CD4-positive, alpha-beta T cell treated with Interleukin-17A for 4 hours (primary cell): ENCODE measurements around the gene MED13.
"Not testable (repeated sequence)": the region's sequence is repeated elsewhere in the genome, so short reads cannot be mapped to it uniquely, and the experiment has no call there.

Source experiments
- DNase-seq: peaks from one replicate; pipeline ENCODE4 v3.0.0-alpha.2; 2020; ENCODE audit warnings: mixed read lengths

The MED13 gene

DNA sequence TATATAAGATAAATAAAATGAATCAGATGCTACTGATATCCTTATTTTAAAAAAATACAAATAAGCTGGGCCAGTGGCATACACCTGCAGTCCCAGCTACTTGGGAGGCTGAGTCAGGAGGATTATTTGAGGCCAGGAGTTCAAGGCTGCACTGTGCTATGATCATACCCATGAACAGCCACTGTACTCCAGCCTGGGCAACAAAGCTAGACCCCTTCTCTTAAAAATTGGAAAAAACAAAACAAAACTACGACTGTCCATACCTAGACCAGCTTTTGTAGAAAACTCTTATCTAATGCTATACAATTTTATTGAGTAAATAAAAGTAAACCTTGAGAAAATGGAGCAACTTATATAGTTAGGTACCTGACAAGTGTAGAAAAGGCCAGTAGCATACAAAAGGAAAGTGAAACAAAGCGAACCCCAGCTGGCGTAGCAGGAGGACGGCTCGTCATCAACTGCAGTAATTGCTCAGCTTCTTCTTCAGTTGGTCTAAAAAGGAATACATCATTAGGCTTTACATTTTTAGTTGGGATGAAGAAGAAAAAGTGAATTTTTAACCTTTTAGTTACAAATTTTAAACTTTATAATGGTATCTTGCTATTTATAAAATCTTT is 160.9 kb downstream of the MED13 start:
- DNase-seq = peak; percentile 44

DNA sequence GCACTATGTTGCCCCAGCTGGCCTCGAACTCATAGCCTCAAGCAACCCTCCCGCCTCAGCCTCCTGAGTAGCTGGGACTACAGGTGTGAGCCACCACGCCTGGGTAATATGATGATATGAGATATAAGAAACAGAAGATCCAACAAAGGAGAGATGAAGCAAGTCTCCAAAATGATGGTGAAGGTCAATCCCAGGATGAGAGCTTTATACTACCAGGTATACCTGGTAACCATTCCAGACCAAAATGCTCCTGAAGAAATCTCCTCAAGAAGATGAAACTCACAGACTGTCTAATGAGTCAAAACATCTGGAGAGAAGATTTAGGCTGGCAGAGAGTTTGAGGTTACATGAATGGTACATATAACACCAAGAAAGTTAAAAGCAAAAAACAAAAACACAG is 161.8 kb downstream of the MED13 start:
- no peak for DNase-seq

GRCh38 chr17:61897548-61898180 is 167.4 kb downstream of the MED13 start:
- DNase-seq = no peak

DNA sequence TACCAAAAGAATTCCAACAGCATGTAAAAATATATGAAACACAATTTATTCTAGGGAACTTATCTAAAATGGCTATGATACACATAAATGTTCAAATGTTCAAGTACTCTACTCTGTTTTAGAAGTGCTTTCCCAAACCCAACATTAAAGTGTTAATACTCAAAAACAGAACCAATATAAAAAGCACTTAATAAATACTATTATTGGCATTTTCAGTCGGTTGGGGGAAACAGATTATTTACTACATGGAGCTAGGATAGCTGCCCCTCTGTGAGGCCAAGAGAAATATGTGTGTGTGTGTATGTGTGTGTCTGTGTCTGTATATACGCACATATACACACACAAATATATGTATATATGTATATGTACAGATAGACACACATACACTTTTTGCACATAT is 169.7 kb downstream of the MED13 start:
- no peak for DNase-seq

- not testable (repeated sequence) for DNase-seq
Observed at GRCh38 chr17:61894310-61894709, 170.8 kb downstream of the MED13 start.
